Measurements from ENCODE around the gene LHX6.
A peak's percentile ranks its signal among the peaks of the same experiment; 100 is the strongest.

Gene LHX6

DNA sequence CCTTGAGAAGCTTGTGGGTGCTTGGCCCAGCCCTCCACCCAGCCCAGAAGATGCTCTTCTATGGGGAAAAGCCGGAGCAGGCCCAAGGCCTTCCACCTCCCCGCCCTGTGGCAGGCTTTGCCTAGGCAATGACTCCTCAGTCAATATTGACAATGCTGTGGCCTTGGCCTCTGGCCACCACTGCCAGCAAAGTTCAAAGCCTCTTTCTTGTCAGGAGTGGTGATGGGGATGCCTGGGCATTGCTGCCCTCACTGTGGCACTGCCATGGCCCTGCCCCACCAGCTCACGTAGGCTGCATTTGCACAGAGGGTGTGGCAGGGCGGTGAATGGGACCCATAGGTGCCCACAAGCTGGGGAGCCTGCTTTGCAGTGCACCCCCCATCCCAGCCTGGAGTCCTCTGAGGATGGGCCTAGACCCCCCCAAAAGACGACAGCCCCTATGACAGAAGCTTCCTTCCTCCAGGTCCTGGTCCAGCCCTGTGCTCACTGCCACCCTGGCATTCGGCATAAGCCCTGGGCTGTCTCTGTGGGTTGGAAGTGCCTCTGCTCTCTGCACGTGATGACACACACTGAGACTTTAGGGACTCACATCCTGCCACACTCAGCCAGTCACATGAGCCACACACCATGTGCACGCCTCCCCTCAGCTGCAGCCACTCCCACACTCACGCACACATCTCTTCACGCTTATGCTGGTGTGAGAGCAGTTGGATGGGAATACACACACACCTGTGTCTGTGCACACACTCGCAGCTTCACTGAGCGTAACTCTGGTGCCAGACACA is 38.0 kb downstream of the LHX6 start:
- DNase-seq = no peak

DNA sequence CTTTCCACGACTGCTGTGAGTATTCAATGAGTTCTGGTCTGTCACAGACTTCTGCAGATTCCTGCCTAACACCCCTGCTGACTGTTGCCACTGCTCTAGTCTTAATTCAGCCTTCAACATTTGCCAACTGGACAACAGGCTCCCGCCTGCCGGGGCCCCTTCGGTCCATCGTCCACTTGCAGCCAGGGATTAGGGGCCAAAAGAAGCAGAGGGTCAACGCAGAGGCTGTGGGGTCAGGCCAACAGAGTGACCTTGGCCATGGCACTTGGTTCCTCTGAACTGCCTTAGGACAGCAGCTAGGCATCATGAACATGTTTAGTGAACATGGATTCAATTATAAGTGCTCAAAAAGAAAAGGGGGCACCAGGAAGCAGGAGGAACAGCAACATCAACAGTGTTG is 40.4 kb downstream of the LHX6 start:
- no peak for DNase-seq

DNA sequence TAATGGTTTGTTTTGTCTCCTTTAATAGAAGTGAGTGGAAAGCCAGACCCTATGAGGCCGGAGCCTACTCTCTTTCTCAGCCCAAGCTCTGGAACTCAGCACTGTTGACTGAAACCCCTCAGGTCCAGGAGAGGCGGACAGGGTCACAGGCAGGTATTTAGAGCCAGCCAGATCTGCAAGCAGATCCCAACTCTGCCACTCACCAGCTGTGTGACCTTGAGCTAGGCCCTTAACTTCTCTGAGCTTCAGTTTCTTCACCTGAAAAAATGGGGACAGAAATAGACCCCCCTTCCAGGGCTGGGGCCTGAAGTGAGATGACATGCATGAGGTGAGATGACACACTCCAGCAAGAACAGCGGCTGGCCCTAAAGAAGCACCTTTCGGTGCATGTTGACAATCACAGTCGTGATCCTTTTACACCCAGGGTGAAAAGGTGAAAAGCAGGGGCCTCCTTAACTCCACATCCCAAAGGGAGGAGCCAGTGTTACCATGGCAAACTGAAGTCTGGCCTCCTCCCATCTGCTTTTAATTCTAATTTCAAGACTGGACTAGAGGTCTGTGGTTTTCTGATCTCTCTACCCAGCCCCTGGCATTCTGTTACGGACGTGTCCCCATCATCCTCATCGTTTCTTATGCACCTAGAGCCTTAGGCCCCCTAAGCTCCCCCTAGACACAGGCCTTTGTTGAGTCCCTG is 41.8 kb downstream of the LHX6 start:
- DNase-seq = no peak

DNA sequence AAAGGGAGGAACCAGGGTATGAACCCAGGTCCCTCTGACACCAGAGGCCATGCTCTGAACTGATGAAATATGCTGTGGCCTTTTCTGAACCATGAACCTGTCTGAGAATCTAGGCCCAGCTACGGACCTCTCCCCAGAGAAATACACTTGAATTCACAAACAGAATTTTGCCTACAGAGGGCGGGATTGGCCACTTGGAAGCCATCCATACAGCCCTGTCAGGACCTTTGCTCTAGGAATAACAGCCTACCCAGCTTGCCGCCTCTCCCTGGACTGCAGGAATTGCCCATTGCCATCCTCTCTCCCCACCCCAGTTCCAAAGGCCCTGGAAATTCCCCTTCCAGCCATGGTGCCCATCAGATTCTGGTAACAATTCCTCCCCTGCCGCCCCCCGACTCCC is 42.5 kb downstream of the LHX6 start:
- no peak for DNase-seq

DNA sequence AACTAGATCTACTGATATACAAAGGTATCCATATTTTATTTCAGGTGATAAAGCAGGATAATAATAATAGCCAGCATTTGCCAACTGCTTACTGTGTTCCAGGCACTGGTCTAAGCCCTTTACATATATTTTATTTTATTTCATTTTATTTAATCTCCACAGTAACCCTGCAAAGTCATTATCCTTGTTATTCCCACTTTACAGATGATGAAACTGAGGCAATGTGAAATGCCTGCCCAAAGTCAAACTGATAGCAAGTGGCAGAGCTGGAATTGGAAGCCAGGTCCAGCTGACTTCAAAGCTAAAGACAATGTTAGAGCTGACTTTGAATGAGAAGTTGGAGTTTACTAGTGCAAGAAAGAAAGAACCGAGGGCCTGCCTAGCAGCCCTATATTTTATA is 44.2 kb downstream of the LHX6 start:
- DNase-seq = no peak

DNA sequence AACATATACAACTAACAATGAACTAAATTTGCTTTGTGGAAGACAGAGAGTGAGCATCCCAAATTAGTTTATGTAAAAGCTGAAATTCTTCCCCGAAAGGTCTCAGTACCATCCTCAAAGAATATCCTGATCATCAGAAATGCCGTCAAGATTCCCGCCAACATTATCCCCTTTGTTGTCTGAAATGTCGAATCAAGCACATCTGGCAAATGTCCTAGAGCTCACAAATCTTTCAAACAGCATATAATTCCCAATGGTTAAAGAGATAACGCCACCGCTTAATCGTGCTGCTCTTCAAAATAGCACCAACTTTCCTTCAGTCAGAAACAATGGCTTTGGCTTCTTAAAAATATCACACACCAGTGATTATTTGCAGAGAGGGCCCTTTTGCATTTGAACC is 45.3 kb downstream of the LHX6 start:
- no peak for DNase-seq

DNA sequence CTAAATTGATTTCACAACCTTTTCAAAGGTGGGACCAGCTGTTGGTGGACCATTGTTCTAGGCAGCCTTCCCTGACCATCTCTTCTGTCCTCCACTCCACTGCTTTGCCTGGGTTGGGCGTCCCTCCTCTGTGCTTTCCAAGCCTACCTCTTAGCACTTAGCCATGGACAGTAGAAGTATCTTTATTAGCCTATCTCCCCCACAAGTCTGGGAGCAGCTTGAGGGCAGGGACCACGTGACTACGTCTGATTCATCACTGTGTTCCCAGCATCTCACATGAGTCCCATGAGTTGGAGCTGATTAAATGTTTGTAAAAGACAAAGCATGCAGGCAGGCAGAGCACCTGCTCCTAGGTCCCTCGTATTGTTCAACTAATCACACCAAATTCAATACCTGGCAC is 48.1 kb downstream of the LHX6 start:
- no peak for DNase-seq

DNA sequence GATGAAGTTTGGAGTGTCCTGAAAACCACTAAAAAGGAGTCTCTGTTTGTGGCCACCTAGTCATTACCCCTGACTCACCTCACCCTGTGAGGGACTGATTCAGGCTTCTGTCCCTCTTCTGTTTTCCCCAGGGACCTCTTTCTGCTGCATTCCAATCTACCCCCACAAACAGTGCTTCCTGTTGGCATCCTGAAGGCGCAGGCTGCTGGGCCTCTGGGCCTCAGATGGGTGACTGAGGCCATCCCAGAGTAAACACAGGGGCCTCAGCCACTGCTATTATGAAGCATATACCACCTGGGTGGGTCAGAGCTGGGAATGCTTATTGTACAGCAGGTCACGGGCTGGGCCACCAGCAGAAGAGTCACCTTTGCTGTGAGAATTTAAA is 49.1 kb downstream of the LHX6 start:
- DNase-seq = no peak

DNA sequence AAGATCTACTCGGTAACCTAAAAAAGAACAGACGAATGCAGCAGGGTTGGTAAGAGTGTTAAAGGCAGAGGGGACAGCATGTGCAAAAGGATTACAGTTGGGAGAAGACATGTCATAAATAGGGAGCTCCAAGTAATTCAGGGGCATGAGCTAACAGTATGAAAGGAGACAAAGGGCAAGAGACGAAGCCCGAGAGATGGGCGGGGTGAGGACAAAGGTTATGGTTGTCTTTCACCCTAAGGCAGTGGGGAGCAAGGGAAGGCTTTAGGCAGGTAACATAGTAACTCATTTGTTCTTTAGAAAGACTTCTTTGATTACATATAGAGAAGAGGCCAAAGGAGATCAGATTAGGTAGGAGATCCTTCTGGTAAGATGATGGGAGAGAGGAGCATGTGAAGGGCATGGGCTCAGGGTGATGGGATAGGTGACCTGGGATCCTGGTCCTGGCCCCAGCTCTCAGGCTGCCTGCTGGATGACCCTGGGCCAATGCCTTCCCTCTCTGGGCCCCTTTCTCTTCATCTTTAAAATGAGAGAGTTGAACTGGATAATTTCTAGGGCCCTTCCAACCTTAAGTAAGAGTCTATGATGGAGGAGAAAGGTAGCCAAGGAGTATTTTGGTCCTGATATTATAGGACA is 49.6 kb downstream of the LHX6 start:
- DNase-seq = no peak

DNA sequence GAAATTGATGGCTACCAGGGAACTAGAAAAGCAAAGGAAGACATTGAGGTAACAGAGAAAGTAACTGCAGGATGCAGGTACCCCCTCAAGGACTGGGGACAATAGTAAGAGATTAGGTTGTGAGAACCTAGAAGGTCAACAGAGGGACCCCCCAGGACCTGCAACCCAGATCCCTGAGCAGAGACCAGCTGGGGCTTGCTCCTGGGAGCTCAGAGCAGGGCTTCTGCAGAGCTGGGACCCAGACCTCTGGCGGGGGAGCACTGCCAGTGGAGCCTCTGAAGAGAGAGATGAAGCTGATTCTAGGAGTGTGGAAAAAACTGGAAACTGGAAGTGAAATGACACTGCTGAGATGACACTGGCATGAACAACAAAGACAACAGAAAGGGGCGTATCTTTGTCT is 51.8 kb downstream of the LHX6 start:
- no peak for DNase-seq

DNA sequence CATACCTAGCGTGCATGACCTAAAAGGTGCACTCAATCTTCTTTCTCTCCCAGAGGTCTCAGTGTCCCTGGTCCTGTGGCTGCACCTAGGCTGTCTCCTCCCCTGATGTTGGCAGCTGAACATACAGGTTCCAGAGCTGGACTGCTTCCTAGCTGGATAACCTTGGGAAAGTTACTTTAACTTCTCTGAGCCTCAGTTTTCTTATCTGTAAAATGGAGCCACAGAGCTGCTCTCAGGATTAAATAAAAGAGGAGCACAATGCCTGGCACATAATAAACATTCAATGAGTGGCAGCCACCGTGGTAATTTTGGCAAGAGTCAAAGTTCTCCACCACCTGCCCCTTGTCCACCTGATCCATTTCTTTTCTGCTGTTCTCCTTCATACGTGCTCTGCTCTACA is 55.1 kb downstream of the LHX6 start:
- DNase-seq = no peak

DNA sequence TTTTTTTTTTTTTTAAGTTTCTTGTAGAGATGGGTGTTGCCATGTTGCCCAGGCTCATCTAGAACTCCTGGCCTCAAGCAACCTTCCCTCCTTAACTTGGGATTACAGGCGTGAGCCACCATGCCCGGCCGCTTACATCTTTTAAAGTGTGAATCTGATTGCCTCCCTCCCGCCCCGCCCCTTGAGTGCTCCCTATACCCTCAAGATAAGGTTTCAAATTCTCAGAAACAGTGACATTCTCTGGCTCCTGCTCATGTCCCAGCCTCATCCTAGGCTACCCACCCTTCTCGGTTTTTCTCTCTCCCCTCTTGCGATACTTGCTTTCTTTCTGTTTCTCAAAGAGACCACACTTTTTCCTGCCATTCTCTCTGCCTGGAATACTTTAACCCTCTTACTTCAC is 56.6 kb downstream of the LHX6 start:
- DNase-seq = no peak

DNA sequence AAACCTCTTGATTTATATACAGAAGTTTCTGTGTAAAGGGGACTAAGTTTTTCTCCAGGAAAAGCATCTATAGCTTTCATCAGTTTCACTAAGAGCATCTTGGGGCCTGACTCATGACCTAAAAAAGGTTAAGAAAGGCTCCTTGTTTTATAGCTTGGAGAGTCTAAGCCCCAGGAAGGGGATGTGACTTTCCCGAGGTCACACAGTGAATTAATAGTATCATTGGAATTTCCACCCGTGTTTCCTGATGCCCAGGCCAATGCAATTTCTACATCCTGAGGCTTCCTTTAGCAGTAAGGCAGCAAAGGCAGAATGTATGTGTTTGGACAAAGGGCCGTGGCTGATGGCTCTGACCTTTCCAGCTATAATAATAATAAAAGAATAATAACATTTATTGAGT is 60.4 kb downstream of the LHX6 start:
- DNase-seq = no peak

DNA sequence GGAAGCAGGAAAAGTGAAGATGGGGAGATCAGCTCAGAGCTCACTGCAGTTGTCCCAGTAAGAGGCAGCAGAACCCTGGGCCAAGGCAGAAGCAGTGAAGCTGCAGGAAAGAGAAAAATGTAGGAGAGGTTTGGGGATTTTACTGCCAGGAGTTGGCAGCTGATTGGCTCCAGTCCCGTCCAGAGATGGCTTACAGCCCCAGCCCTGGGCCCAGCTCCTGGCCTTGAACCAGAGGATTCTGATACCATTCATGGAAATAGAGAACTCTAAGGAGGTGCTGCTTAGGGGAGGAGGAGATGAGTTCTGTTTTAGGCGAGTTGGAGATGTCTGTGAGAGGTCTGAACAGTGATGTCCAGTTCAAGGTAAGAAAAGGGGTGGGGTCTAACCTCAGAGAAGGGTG is 64.5 kb downstream of the LHX6 start:
- no peak for DNase-seq

DNA sequence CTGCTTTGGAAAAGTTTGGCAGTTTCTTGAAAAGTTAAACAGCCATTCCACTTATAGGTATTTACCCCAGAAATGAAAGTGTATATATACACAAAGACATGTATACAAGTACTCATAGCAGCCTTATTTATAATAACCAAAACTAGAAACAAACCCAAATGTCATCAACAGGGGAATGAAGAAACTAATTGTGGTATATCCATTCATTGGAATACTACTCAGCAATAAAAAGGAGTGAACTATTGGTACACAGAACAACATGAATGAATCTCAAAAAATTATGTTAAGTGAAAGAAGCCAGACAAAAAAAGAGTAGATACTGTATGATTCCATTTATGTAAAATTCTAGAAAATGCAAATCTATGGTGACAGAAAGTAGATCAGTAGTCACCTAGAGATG is 66.3 kb downstream of the LHX6 start:
- DNase-seq = no peak

DNA sequence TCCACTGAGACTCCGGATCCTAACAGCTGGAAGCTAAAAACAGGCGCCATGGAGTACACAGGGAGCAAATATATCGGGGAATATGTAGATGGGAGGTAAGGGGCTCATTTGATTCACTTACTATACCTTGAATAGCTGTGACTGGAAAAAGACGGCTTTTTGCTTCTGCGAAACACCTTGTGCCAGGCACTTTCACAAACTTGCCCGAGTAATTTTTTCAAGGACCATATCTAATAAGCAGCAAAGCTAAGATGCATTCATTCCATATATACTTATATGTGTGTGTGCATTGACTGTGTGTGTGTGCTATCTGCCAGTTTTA is 68.9 kb downstream of the LHX6 start:
- no peak for DNase-seq

DNA sequence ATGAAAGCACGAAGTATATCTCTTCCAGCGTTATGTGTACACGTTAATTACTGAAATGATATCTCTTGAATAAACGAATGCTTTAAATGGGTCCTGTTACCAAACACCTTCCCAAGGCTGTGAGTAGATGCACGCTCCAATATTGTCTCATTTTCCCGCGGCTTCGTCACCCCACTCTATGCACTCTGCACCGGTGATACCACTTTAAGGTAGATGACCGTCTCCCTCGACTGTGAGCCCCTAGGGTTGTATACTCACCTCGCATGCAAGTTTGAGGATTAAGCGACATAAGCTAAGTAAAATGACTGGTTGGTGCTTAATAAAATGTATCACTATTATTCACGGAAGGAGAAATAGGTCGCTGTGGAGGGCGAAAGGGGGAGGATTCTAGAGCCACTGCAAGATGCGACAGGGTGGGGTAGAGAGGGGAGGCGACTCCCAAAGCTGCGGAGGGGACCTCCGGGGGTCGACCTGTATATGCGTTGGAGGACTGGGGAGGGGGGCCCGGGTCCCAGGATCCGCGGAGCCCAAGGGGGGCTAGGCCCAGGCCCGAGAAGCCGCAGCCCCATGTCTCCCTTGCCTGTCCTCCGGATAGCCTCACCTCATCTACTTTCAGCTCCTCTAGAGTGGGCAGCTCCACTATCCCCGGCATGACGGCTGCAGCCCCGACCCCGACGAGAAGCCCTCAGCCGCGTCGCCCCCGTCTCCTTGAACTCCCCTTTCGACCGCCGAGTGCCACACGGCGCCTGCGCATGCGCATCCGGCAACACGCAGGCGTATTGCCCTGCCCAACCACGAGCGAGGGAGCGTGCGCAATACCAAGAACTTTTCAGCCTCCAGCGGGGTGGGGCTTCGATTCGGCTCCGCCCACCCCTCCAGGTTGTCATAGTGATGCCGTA is 69.5 kb downstream of the LHX6 start, which contains the start of the genes MORN5 and NDUFA8:
Gene MORN5 (plus strand): TSS at position 883 of the 899 bp plus-strand sequence. CDS start 65 bp downstream, outside the sequence.
Gene NDUFA8 (minus strand): TSS at position 754 of the 899 bp plus-strand sequence. CDS start 102 bp downstream, at position 652.
- peak; percentile 96 for DNase-seq

DNA sequence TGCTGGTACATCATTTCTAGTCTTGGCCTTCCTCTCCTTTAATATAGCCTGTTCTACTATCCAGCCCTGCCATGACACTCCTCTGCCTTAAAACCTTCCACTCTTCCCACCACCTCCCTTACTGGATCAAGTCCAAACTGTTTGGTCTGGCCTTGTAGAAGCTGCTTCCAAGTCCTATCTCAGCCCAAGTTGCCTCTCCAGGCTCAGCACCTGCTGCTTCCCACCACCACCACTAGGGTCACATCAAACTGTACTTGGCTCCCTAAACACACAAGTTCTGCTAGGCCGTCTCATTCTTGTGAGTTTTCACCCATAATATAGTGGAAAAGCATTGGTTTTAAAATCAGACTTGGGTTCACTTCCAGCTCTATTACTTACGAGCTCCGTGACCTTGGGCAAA is 70.6 kb downstream of the LHX6 start:
- peak; percentile 19 for DNase-seq

DNA sequence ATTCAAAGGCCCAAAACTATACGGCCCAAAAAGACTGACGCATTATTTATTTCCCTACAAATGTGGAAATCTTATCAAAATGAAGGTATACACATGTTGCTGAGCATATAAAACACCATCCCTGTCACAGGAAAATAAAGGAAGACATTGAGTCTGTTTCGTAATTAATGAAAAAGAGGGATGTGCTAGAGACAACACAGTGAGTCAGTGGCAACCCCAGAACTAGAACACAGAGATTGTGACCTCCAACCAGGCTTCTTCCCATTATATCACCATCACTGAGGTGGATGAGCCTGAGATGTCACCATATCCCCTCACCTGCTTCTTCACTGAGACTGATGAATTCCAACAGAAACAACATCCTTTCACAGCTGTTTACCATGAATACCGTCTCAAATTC is 73.0 kb downstream of the LHX6 start:
- DNase-seq = no peak

Measured in activated CD8-positive, alpha-beta memory T cell treated with anti-CD3 and anti-CD28 coated beads, Interleukin-2, amount 50 U/mL, for 4 hours (primary cell).